ENCODE results near the gene NEIL3.

DNA sequence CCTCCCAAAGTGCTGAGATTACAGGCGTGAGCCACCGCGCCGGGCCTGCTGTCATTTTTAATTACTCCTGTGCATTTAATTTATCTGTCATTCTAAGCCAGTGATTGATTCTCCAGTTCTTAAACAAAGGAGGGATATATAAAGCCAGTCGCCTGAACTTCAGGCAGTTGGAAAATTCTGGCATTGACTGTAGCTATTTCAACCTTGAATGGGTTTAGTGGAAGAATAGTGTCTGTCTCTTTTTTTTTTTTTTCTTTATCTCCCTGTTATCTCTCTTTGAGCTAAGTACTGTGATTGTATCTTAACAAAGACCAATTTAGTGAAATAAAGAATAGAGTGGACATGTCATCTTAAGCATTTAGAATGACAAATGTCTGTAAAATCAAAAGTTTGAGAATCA lies 11.0 kb downstream of the NEIL3 start:
- TF ChIP-seq EZH2 (IDR thresholded peaks at IDR 0.05; ENCODE audit: borderline replicate concordance, insufficient read depth, low read length, poor library complexity, severe bottlenecking) (no peak), POLR2AphosphoS5 (IDR thresholded peaks at IDR 0.05) (no peak), RAD21 (conservative IDR thresholded peaks at IDR 0.05) (no peak)
- TF ChIP-seq, protein P1, sequence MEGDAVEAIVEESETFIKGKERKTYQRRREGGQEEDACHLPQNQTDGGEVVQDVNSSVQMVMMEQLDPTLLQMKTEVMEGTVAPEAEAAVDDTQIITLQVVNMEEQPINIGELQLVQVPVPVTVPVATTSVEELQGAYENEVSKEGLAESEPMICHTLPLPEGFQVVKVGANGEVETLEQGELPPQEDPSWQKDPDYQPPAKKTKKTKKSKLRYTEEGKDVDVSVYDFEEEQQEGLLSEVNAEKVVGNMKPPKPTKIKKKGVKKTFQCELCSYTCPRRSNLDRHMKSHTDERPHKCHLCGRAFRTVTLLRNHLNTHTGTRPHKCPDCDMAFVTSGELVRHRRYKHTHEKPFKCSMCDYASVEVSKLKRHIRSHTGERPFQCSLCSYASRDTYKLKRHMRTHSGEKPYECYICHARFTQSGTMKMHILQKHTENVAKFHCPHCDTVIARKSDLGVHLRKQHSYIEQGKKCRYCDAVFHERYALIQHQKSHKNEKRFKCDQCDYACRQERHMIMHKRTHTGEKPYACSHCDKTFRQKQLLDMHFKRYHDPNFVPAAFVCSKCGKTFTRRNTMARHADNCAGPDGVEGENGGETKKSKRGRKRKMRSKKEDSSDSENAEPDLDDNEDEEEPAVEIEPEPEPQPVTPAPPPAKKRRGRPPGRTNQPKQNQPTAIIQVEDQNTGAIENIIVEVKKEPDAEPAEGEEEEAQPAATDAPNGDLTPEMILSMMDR (IDR thresholded peaks at IDR 0.05; ENCODE audit: poor library complexity, severe bottlenecking): no peak
- TF ChIP-seq, protein P2, sequence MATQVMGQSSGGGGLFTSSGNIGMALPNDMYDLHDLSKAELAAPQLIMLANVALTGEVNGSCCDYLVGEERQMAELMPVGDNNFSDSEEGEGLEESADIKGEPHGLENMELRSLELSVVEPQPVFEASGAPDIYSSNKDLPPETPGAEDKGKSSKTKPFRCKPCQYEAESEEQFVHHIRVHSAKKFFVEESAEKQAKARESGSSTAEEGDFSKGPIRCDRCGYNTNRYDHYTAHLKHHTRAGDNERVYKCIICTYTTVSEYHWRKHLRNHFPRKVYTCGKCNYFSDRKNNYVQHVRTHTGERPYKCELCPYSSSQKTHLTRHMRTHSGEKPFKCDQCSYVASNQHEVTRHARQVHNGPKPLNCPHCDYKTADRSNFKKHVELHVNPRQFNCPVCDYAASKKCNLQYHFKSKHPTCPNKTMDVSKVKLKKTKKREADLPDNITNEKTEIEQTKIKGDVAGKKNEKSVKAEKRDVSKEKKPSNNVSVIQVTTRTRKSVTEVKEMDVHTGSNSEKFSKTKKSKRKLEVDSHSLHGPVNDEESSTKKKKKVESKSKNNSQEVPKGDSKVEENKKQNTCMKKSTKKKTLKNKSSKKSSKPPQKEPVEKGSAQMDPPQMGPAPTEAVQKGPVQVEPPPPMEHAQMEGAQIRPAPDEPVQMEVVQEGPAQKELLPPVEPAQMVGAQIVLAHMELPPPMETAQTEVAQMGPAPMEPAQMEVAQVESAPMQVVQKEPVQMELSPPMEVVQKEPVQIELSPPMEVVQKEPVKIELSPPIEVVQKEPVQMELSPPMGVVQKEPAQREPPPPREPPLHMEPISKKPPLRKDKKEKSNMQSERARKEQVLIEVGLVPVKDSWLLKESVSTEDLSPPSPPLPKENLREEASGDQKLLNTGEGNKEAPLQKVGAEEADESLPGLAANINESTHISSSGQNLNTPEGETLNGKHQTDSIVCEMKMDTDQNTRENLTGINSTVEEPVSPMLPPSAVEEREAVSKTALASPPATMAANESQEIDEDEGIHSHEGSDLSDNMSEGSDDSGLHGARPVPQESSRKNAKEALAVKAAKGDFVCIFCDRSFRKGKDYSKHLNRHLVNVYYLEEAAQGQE (IDR thresholded peaks at IDR 0.05; ENCODE audit: borderline replicate concordance): no peak

Data from neural cell (in vitro differentiated cells).